Keratinocyte (primary cell): ENCODE measurements around the gene PRSS35.

Experiments
- CTCF ChIP-seq, 3 experiments: IDR thresholded peaks in 1 of 3; conservative IDR thresholded peaks in 1 of 3; optimal IDR thresholded peaks in 1 of 3; 2 replicates in 2 of 3; 3 replicates in 1 of 3; pipeline versions ENCODE3 to v1.5.1; 2011; ENCODE audit warnings: low read length in 3 of 3, mild to moderate bottlenecking in 3 of 3, moderate library complexity in 2 of 3, control low read depth in 1 of 3, inconsistent platforms in 1 of 3; ENCODE audit not compliant: insufficient read depth in 2 of 3; ENCODE audit errors: extremely low read depth in 1 of 3
- EZH2 ChIP-seq: IDR thresholded peaks from one replicate; pipeline ENCODE4 v1.6.1; 2012; ENCODE audit warnings: inconsistent platforms, mild to moderate bottlenecking, low read length, moderate library complexity

GRCh38 chr6:83556871-83557270 is 44.5 kb downstream of the PRSS35 start:
- TF ChIP-seq CTCF (optimal IDR thresholded peaks at IDR 0.05 in 1 of 3, IDR thresholded peaks at IDR 0.05 in 1 of 3, conservative IDR thresholded peaks at IDR 0.05 in 1 of 3; ENCODE audit: extremely low read depth in 1 of 3, insufficient read depth in 2 of 3, low read length in 3 of 3) (no peak), EZH2 (no peak)
